ENCODE data around the gene UNC45A.

- TF ChIP-seq CTCF (IDR thresholded peaks at IDR 0.05) (no peak), POLR2A (IDR thresholded peaks at IDR 0.05) (no peak)
Observed at GRCh38 chr15:90932660-90932991, 2.5 kb upstream of the UNC45A start.
